ENCODE results near the gene ANKRD28.
"Not testable (repeated sequence)": the region's sequence is repeated elsewhere in the genome, so short reads cannot be mapped to it uniquely, and the experiment has no call there.

Gene ANKRD28

GRCh38 chr3:15797642-15798303 is at the start of gene ANKRD28:
Gene ANKRD28, minus strand, starts transcription at chr3:15797979. Its CDS starts 1,458 bp downstream, at chr3:15796521.
- in situ Hi-C loops (cut with HindIII; ENCODE audit: low sequenced_read_pairs): no loop called here

DNA sequence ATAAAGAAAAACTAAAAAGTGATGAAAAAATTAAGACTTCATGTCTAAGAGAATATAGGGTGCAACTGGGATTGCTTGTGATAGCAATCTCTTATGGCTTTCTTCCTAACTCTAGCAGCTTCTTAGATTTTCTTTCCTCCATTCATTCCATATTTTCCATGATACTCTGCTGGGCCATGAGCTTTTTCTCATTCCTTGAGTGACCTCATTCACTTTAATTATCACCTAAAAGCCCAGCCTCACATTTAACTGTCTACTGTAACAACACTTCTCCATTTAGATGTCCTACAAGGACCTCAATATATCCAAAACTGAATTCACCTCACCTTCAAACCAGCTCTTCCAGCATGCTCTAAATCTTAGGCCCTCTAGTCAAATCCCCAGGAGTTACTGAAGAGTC is 49.5 kb upstream of the ANKRD28 start:
- in situ Hi-C loops (cut with HindIII; ENCODE audit: low sequenced_read_pairs): no loop called here

- in situ Hi-C loops (cut with HindIII; ENCODE audit: low sequenced_read_pairs): no loop called here
These were observed 48.8 kb upstream of the ANKRD28 start for GRCh38 chr3:15846606-15847005.

DNA sequence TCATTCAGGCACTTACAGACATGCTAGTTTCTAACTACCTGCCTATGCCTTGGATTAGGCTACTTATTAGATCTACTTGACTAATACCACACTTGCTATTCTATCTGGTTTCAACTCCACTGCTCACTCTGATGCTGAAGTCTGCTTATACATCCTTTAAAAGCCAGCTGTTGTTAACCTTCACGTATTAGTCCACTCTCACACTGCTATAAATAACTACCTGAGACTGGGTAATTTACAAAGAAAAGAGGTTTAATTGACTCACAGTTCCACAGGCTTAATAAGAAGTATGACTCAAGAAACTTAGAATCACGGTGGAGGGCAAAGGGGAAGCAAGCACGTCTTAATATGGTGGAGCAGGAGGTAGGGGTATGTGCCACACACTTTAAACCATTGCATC is 47.7 kb upstream of the ANKRD28 start:
- in situ Hi-C loops (cut with HindIII; ENCODE audit: low sequenced_read_pairs): no loop called here

DNA sequence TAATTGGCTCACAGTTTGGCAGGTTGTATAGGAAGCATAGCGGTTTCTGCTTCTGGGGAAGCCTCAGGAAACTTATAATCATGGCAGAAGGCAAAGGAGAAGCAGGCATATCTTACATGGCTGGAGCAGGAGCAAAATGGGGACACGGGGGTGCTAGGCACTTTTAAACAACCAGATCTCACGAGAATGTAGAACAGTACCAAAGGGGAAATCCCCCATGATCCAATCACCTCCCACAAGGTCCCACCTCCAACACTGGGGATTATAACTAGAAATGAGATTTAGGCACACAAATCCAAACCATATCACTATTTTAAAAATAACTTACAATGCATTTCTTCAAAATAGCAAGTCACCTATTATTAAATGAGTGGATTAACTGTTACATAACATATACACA is 47.1 kb upstream of the ANKRD28 start:
- in situ Hi-C loops (cut with HindIII; ENCODE audit: low sequenced_read_pairs): no loop called here

GRCh38 chr3:15841091-15841973 is 43.6 kb upstream of the ANKRD28 start:
- in situ Hi-C loops (cut with HindIII; ENCODE audit: low sequenced_read_pairs): not testable (repeated sequence)

DNA sequence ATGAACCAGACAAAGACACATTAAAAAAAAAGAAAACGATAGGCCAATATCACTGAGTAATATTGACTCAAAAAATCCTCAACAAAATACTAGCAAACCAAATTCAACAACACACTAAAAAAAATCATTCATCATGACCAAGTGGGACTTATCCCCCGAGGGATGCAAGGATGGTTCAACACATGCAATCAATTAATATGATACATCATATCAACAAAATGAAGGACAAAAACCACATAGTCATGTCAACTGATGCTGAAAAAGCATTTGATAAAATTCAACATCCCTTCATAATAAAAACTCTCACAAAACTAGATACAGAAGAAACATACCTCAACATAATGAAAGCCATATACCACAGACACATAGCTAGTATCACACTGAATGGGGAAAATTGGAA is 41.8 kb upstream of the ANKRD28 start:
- in situ Hi-C loops (cut with HindIII; ENCODE audit: low sequenced_read_pairs): no loop called here

- in situ Hi-C loops (cut with HindIII; ENCODE audit: low sequenced_read_pairs): no loop called here
These were observed 34.1 kb upstream of the ANKRD28 start for GRCh38 chr3:15831927-15832326.

DNA sequence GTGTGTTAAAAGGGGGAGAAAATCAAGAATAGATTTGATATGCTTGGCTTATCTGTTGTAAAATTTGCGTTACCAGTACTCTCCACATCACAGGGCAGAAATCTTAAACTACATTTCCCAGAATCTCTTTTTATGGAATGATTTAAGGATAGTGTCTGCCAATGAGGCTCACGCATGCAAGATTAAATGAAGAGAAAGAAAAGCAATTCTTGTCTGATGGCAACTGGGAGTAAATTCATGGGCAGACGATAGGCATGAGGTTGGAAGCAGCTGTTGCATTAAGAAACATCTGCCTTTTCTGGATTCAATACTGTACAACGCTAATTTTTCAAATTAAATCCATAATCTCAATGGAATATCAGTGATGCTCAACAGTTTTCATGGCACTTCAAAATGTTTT is 27.2 kb upstream of the ANKRD28 start:
- in situ Hi-C loops (cut with HindIII; ENCODE audit: low sequenced_read_pairs): no loop called here

GRCh38 chr3:15823092-15823491 is 25.3 kb upstream of the ANKRD28 start:
- in situ Hi-C loops (cut with HindIII; ENCODE audit: low sequenced_read_pairs): no loop called here

DNA sequence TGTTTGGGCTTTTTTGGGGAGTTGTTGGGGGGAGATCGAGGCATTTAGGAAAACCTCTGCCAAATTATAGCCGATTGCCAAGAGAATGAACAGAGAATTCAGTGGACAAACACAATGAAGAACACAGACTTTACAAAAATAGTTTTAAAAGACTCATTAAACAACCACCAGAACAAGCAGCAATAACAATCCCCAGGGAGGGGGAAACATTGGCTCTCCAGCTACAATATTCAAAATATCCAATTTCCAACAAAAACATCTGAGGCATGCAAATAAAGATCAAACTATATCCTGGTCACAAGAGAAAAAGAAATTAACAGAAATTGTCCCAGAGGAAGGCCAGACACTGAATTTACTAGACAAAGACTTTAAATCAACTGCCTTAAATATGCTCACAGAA is 24.5 kb upstream of the ANKRD28 start:
- in situ Hi-C loops (cut with HindIII; ENCODE audit: low sequenced_read_pairs): no loop called here

GRCh38 chr3:15820911-15821310 is 23.1 kb upstream of the ANKRD28 start:
- in situ Hi-C loops (cut with HindIII; ENCODE audit: low sequenced_read_pairs): no loop called here

GRCh38 chr3:15819576-15819975 is 21.8 kb upstream of the ANKRD28 start:
- in situ Hi-C loops (cut with HindIII; ENCODE audit: low sequenced_read_pairs): no loop called here

- in situ Hi-C loops (cut with HindIII; ENCODE audit: low sequenced_read_pairs): no loop called here
These were observed 21.3 kb upstream of the ANKRD28 start for GRCh38 chr3:15819043-15819442.

GRCh38 chr3:15815696-15816095 is 17.9 kb upstream of the ANKRD28 start:
- in situ Hi-C loops (cut with HindIII; ENCODE audit: low sequenced_read_pairs): no loop called here

DNA sequence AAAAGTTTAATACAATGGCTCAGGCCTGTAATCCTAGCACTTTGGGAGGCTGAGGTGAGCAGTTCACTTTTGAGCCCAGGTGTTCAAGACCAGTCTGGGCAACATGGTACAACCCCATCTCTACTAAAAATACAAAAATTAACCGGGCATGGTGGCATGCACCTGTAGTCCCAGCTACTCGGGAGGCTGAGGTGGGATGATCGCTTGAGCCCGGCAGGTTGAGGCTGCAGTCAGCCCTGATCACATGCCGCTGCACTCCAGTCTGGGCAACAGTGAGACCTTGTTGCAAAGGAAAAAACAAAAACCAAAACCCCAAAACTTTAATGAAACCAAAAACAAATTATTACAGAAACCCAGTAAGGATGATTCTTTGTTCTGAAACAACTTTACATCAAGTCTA is 15.3 kb upstream of the ANKRD28 start:
- in situ Hi-C loops (cut with HindIII; ENCODE audit: low sequenced_read_pairs): not testable (repeated sequence)

GRCh38 chr3:15812183-15812582 is 14.4 kb upstream of the ANKRD28 start:
- in situ Hi-C loops (cut with HindIII; ENCODE audit: low sequenced_read_pairs): no loop called here

GRCh38 chr3:15810702-15811101 is 12.9 kb upstream of the ANKRD28 start:
- in situ Hi-C loops (cut with HindIII; ENCODE audit: low sequenced_read_pairs): no loop called here

GRCh38 chr3:15809313-15809712 is 11.5 kb upstream of the ANKRD28 start:
- in situ Hi-C loops (cut with HindIII; ENCODE audit: low sequenced_read_pairs): no loop called here

- in situ Hi-C loops (cut with HindIII; ENCODE audit: low sequenced_read_pairs): no loop called here
These were observed 11.0 kb upstream of the ANKRD28 start for GRCh38 chr3:15808679-15809310.

DNA sequence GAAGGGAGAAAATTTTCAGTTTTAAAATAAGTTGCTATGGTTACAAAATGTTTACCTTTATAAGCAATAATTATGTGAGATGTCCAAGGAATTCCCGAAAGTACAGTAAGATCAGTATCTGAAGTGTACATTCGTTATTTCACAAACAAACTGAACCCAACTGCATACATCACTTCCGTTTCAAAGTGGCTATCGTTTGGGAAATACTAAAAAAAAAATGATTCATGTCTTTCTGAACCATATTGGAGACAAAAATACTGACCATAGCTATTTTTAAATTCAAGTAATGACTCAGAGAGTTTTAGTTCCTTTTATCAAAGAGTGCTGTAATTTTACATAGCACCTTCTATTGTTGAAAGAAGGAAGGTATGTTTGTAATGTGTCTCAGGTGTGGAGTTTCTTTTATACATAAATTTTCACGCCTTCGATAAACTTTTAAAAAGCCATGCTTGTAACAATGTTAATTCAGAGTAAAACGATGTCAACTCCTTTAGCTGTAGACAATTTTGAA is 8.0 kb upstream of the ANKRD28 start:
- in situ Hi-C loops (cut with HindIII; ENCODE audit: low sequenced_read_pairs): no loop called here
